Mesendoderm (in vitro differentiated cells): ENCODE measurements around the gene TMEM128.

ENCODE experiments used
- DNase-seq: peaks from one replicate; pipeline ENCODE4 v3.0.0; 2013
- H2AK5ac ChIP-seq: 2 replicates; pipeline ENCODE4 v1.6.1; 2013; ENCODE audit warnings: low read length, inconsistent platforms
- H2BK120ac ChIP-seq: 2 replicates; pipeline ENCODE4 v1.6.1; 2013; ENCODE audit warnings: low read depth, mild to moderate bottlenecking, low read length, moderate library complexity, mixed read lengths
- H2BK15ac ChIP-seq: replicated peaks from 2 replicates; pipeline ENCODE4 v1.6.1; 2013; ENCODE audit warnings: low read depth, mild to moderate bottlenecking, moderate library complexity
- H2BK5ac ChIP-seq: 2 replicates; pipeline ENCODE4 v1.6.1; 2013; ENCODE audit warnings: low read length, inconsistent platforms
- H3K18ac ChIP-seq: 2 replicates; pipeline ENCODE4 v1.6.1; 2013; ENCODE audit warnings: mild to moderate bottlenecking, low read length, mixed read lengths
- H3K23ac ChIP-seq: one replicate; pipeline ENCODE4 v1.6.1; 2013; ENCODE audit warnings: low read length
- H3K27ac ChIP-seq: 2 replicates; pipeline ENCODE4 v1.5.1; 2013; ENCODE audit warnings: low read depth, mild to moderate bottlenecking, inconsistent platforms, low read length, moderate library complexity
- H3K27me3 ChIP-seq: 2 replicates; pipeline ENCODE4 v1.6.1; 2013; ENCODE audit warnings: low read length, control low read depth, mild to moderate bottlenecking, inconsistent platforms; ENCODE audit not compliant: insufficient read depth, poor library complexity
- H3K36me3 ChIP-seq: 2 replicates; pipeline ENCODE4 v1.6.1; 2013; ENCODE audit warnings: low read length, inconsistent platforms; ENCODE audit not compliant: control insufficient read depth, insufficient read depth
- H3K4ac ChIP-seq: one replicate; pipeline ENCODE4 v1.6.1; 2013; ENCODE audit warnings: low read depth, mild to moderate bottlenecking, low read length, moderate library complexity
- H3K4me1 ChIP-seq: 2 replicates; pipeline ENCODE4 v1.6.1; 2013; ENCODE audit warnings: low read depth, low read length, inconsistent platforms; ENCODE audit not compliant: control insufficient read depth
- H3K4me2 ChIP-seq: 2 replicates; pipeline ENCODE4 v1.6.1; 2013; ENCODE audit warnings: low read length
- H3K4me3 ChIP-seq: 2 replicates; pipeline ENCODE4 v1.5.1; 2013; ENCODE audit warnings: mild to moderate bottlenecking, low read length
- H3K56ac ChIP-seq: one replicate; pipeline ENCODE4 v1.6.1; 2013; ENCODE audit warnings: low read length
- H3K79me1 ChIP-seq: 2 replicates; pipeline ENCODE4 v1.6.1; 2013; ENCODE audit warnings: low read length, inconsistent platforms
- H3K79me2 ChIP-seq: 2 replicates; pipeline ENCODE4 v1.6.1; 2013; ENCODE audit warnings: mild to moderate bottlenecking, low read length; ENCODE audit not compliant: control insufficient read depth, insufficient read depth
- H3K9ac ChIP-seq: 2 replicates; pipeline ENCODE4 v1.6.1; 2013; ENCODE audit warnings: low read length, inconsistent platforms
- H4K5ac ChIP-seq: one replicate; pipeline ENCODE4 v1.6.1; 2013; ENCODE audit warnings: low read length
- H4K8ac ChIP-seq: one replicate; pipeline ENCODE4 v1.6.1; 2013; ENCODE audit warnings: low read depth, mild to moderate bottlenecking, control low read depth, low read length, moderate library complexity
- WGBS: extraction: QIAGEN DNeasy Blood & Tissue Kit; methylation state at CpG from one replicate; pipeline ENCODE4 v1.1.7; 2013; ENCODE audit warnings: low lambda C conversion rate, missing lambda C conversion rate; ENCODE audit not compliant: insufficient coverage; ENCODE audit errors: extremely low coverage; 5-methylcytosine and 5-hydroxymethylcytosine counted together

The TMEM128 gene

DNA sequence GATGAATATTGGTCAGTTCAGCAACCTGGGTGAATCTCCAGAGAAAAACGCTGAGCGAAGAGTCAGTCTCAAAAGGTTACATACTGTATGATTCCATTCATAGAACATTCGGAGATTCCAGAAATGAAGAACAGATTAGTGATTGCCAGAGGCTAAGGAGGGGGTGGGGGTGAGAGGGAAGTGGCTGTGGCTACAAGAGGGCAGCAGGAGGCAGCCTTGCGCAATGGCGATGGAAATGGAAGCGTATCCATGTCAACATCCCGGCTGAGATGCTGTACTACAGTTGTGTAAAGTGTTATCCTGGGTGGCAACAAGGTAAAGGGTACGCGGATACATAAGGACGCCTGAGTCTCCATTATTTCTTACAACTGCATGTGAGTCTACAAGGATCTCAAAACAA lies 23.9 kb upstream of the TMEM128 start:
- H3K9ac ChIP-seq: no peak overlapping the region
- no peaks in the 10 kb centered on the region for H3K79me1 ChIP-seq
- peaks cover 12% of the 10 kb centered on the region for H3K36me3 ChIP-seq
- no peaks in the 10 kb centered on the region for H3K4me1 ChIP-seq
- H3K56ac ChIP-seq: no peak overlapping the region
- no peak overlapping the region for H2BK15ac ChIP-seq
- no peak overlapping the region for H2BK5ac ChIP-seq
- no peaks in the 10 kb centered on the region for H3K79me2 ChIP-seq
- H3K18ac ChIP-seq: no peak overlapping the region
- H3K4me2 ChIP-seq: no peak overlapping the region
- H4K8ac ChIP-seq: no peak overlapping the region
- no peaks in the 10 kb centered on the region for H3K27me3 ChIP-seq
- no peak overlapping the region for H2BK120ac ChIP-seq
- H4K5ac ChIP-seq: no peak overlapping the region
- no peak overlapping the region for H3K27ac ChIP-seq
- H3K4ac ChIP-seq: no peak overlapping the region
- H3K4me3 ChIP-seq: no peak overlapping the region
- no peak overlapping the region for H3K23ac ChIP-seq
- DNase-seq: peak; percentile 39
- no CpG with 5 or more reads among the region's 10 CpGs for WGBS
- no peak overlapping the region for H2AK5ac ChIP-seq

- Histone ChIP-seq H3K36me3 (peaks cover 11% of the 10 kb centered on the region), H3K18ac (no peak overlapping the region), H3K4ac (no peak overlapping the region), H3K79me2 (no peaks in the 10 kb centered on the region), H3K4me1 (no peaks in the 10 kb centered on the region), H2AK5ac (no peak overlapping the region), H3K9ac (no peak overlapping the region), H3K56ac (no peak overlapping the region), H2BK15ac (no peak overlapping the region), H3K4me3 (no peak overlapping the region), H3K23ac (no peak overlapping the region), H3K79me1 (no peaks in the 10 kb centered on the region), H3K27me3 (no peaks in the 10 kb centered on the region), H4K5ac (no peak overlapping the region), H2BK5ac (no peak overlapping the region), H2BK120ac (no peak overlapping the region), H3K4me2 (no peak overlapping the region), H3K27ac (no peak overlapping the region), H4K8ac (no peak overlapping the region)
- no peak for DNase-seq
- WGBS: no CpG with 5 or more reads among the region's 4 CpGs
Observed at GRCh38 chr4:4270529-4270928, 22.5 kb upstream of the TMEM128 start.

DNA sequence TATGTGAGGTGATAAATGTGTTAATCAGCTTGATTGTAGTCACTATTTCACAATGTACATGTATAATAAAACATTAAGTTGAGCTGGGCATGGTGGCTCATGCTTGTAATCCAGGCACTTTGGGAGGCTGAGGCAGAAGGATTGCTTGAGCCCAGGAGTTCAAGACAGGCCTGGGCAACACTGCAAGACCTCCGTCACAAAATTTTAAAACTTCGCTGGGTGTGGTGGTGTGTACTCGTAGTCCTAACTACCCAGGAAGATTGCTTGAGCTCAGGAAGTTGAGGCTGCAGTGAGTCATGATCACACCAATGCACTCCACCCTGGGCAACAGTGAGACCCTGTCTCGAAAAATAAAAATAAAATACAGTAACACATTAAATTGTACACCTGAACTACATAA lies 21.8 kb upstream of the TMEM128 start:
- no CpG with 5 or more reads among the region's 4 CpGs for WGBS
- no peak overlapping the region for H2BK5ac ChIP-seq
- H4K5ac ChIP-seq: no peak overlapping the region
- no peak overlapping the region for H3K4me3 ChIP-seq
- no peaks in the 10 kb centered on the region for H3K79me2 ChIP-seq
- H2AK5ac ChIP-seq: no peak overlapping the region
- no peak overlapping the region for H3K18ac ChIP-seq
- H2BK15ac ChIP-seq: no peak overlapping the region
- H3K56ac ChIP-seq: no peak overlapping the region
- no peak overlapping the region for H3K27ac ChIP-seq
- DNase-seq: no peak
- no peaks in the 10 kb centered on the region for H3K79me1 ChIP-seq
- peaks cover 11% of the 10 kb centered on the region for H3K36me3 ChIP-seq
- no peak overlapping the region for H2BK120ac ChIP-seq
- H3K4me2 ChIP-seq: no peak overlapping the region
- H3K23ac ChIP-seq: no peak overlapping the region
- no peaks in the 10 kb centered on the region for H3K4me1 ChIP-seq
- H3K27me3 ChIP-seq: no peaks in the 10 kb centered on the region
- no peak overlapping the region for H3K4ac ChIP-seq
- H4K8ac ChIP-seq: no peak overlapping the region
- H3K9ac ChIP-seq: no peak overlapping the region

- no peak overlapping the region for H2BK15ac ChIP-seq
- H4K5ac ChIP-seq: no peak overlapping the region
- H3K79me1 ChIP-seq: no peaks in the 10 kb centered on the region
- no CpG with 5 or more reads among the region's 11 CpGs for WGBS
- no peaks in the 10 kb centered on the region for H3K27me3 ChIP-seq
- H2BK5ac ChIP-seq: no peak overlapping the region
- no peak overlapping the region for H3K4me3 ChIP-seq
- H3K36me3 ChIP-seq: peaks cover 11% of the 10 kb centered on the region
- H4K8ac ChIP-seq: no peak overlapping the region
- no peak overlapping the region for H3K27ac ChIP-seq
- no peak overlapping the region for H3K4ac ChIP-seq
- no peak overlapping the region for H3K18ac ChIP-seq
- no peak overlapping the region for H2AK5ac ChIP-seq
- no peak overlapping the region for H2BK120ac ChIP-seq
- no peaks in the 10 kb centered on the region for H3K4me1 ChIP-seq
- H3K9ac ChIP-seq: no peak overlapping the region
- H3K79me2 ChIP-seq: no peaks in the 10 kb centered on the region
- no peak overlapping the region for H3K4me2 ChIP-seq
- DNase-seq: no peak
- H3K56ac ChIP-seq: no peak overlapping the region
- H3K23ac ChIP-seq: no peak overlapping the region
Observed at GRCh38 chr4:4269331-4269731, 21.3 kb upstream of the TMEM128 start.

GRCh38 chr4:4268776-4269175 lies 20.8 kb upstream of the TMEM128 start:
- Histone ChIP-seq H2AK5ac (no peak overlapping the region), H3K56ac (no peak overlapping the region), H3K4me2 (no peak overlapping the region), H3K27ac (no peak overlapping the region), H3K79me2 (no peaks in the 10 kb centered on the region), H2BK120ac (no peak overlapping the region), H3K23ac (no peak overlapping the region), H3K4ac (no peak overlapping the region), H2BK15ac (no peak overlapping the region), H3K18ac (no peak overlapping the region), H4K8ac (no peak overlapping the region), H3K4me1 (no peaks in the 10 kb centered on the region), H2BK5ac (no peak overlapping the region), H3K27me3 (no peaks in the 10 kb centered on the region), H4K5ac (no peak overlapping the region), H3K9ac (no peak overlapping the region), H3K4me3 (no peak overlapping the region), H3K36me3 (peaks cover 11% of the 10 kb centered on the region), H3K79me1 (no peaks in the 10 kb centered on the region)
- no CpG with 5 or more reads among the region's 1 CpG for WGBS
- DNase-seq: no peak

DNA sequence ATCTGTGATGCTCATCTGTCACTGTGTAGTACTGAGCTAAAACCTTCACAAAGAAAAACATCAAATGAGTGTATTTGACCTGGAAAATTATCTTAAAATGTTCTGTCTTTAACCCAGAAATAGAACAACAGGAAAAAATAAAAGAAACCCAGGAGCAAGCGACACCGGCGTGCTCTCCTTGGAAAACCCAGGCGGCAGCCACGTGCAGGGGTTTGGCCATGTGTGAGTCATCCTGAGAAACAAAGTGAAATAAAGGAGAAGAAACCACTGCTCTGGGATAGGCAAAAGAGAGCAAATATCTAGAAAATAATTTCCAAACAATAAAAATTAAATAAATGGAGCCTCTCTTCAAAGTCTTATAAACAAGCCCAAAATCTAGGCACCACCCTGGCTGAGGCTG lies 20.0 kb upstream of the TMEM128 start:
- Histone ChIP-seq H3K4ac (no peak overlapping the region), H3K18ac (no peak overlapping the region), H3K79me2 (no peaks in the 10 kb centered on the region), H3K36me3 (peaks cover 11% of the 10 kb centered on the region), H4K8ac (no peak overlapping the region), H3K4me3 (no peak overlapping the region), H3K4me2 (no peak overlapping the region), H2BK120ac (no peak overlapping the region), H3K27me3 (no peaks in the 10 kb centered on the region), H3K27ac (no peak overlapping the region), H2BK5ac (no peak overlapping the region), H3K9ac (no peak overlapping the region), H2BK15ac (no peak overlapping the region), H3K4me1 (no peaks in the 10 kb centered on the region), H3K23ac (no peak overlapping the region), H4K5ac (no peak overlapping the region), H2AK5ac (no peak overlapping the region), H3K79me1 (no peaks in the 10 kb centered on the region), H3K56ac (no peak overlapping the region)
- WGBS: no CpG with 5 or more reads among the region's 5 CpGs
- DNase-seq: no peak
